Activated T-cell treated with anti-CD3 and anti-CD28 coated beads for 1 hour (primary cell): Measurements from ENCODE around the gene TBKBP1.
"Not testable (repeated sequence)": the region's sequence is repeated elsewhere in the genome, so short reads cannot be mapped to it uniquely, and the experiment has no call there.

ENCODE experiments used
- DNase-seq: peaks from one replicate; pipeline ENCODE4 v3.0.0-alpha.2; 2020; ENCODE audit warnings: low read depth

Gene TBKBP1

GRCh38 chr17:47678196-47678595 is 15.8 kb upstream of the TBKBP1 start:
- DNase-seq: no peak

GRCh38 chr17:47682138-47682537 is 11.8 kb upstream of the TBKBP1 start:
- DNase-seq: no peak

GRCh38 chr17:47682727-47683126 is 11.2 kb upstream of the TBKBP1 start:
- not testable (repeated sequence) for DNase-seq

- no peak for DNase-seq
These were observed 9.9 kb upstream of the TBKBP1 start for GRCh38 chr17:47684025-47684424.

- DNase-seq: no peak
These were observed 9.3 kb upstream of the TBKBP1 start for GRCh38 chr17:47684535-47685193.

GRCh38 chr17:47685556-47686275 is 8.2 kb upstream of the TBKBP1 start:
- no peak for DNase-seq

GRCh38 chr17:47686276-47686635 is 7.7 kb upstream of the TBKBP1 start:
- no peak for DNase-seq

GRCh38 chr17:47686664-47687327 is 7.2 kb upstream of the TBKBP1 start:
- no peak for DNase-seq

GRCh38 chr17:47687328-47687690 is 6.7 kb upstream of the TBKBP1 start:
- DNase-seq: no peak

- no peak for DNase-seq
These were observed 6.2 kb upstream of the TBKBP1 start for GRCh38 chr17:47687748-47688147.

GRCh38 chr17:47690121-47690520 is 3.8 kb upstream of the TBKBP1 start:
- DNase-seq: no peak

- no peak for DNase-seq
These were observed 1.6 kb upstream of the TBKBP1 start for GRCh38 chr17:47692137-47692894.

GRCh38 chr17:47692895-47693730 is 848 bp upstream of the TBKBP1 start:
- DNase-seq: no peak

- no peak for DNase-seq
These were observed 844 bp downstream of the TBKBP1 start for GRCh38 chr17:47694581-47695428.

- DNase-seq: no peak
These were observed 1.7 kb downstream of the TBKBP1 start for GRCh38 chr17:47695429-47696376.

GRCh38 chr17:47696717-47697642 is 3.0 kb downstream of the TBKBP1 start:
- DNase-seq: no peak

- no peak for DNase-seq
These were observed 4.1 kb downstream of the TBKBP1 start for GRCh38 chr17:47697906-47698711.
